Raji (cell line): ENCODE measurements around the gene FBN1.

Source experiments
- POLR2A ChIP-seq: IDR thresholded peaks from 2 replicates; pipeline ENCODE4 v1.6.1; 2011; ENCODE audit warnings: low read depth, low read length, control low read depth; ENCODE audit not compliant: insufficient read depth

Gene FBN1

GRCh38 chr15:48447058-48447457 lies 198.5 kb downstream of the FBN1 start:
- TF ChIP-seq POLR2A = no peak

GRCh38 chr15:48442011-48442410 lies 203.5 kb downstream of the FBN1 start:
- no peak for TF ChIP-seq POLR2A

- no peak for TF ChIP-seq POLR2A
Observed at GRCh38 chr15:48440084-48440483, 205.4 kb downstream of the FBN1 start.

GRCh38 chr15:48437178-48437577 lies 208.3 kb downstream of the FBN1 start:
- no peak for TF ChIP-seq POLR2A

GRCh38 chr15:48435321-48435720 lies 210.2 kb downstream of the FBN1 start:
- TF ChIP-seq POLR2A = no peak

GRCh38 chr15:48433226-48433886 lies 212.2 kb downstream of the FBN1 start:
- no peak for TF ChIP-seq POLR2A

- TF ChIP-seq POLR2A = no peak
Observed at GRCh38 chr15:48432688-48433087, 212.8 kb downstream of the FBN1 start.

- no peak for TF ChIP-seq POLR2A
Observed at GRCh38 chr15:48427960-48428547, 217.5 kb downstream of the FBN1 start.

GRCh38 chr15:48427479-48427878 lies 218.0 kb downstream of the FBN1 start:
- no peak for TF ChIP-seq POLR2A

GRCh38 chr15:48426941-48427340 lies 218.6 kb downstream of the FBN1 start:
- TF ChIP-seq POLR2A = no peak

GRCh38 chr15:48426044-48426443 lies 219.5 kb downstream of the FBN1 start:
- TF ChIP-seq POLR2A = no peak

GRCh38 chr15:48425051-48425450 lies 220.5 kb downstream of the FBN1 start:
- no peak for TF ChIP-seq POLR2A

- TF ChIP-seq POLR2A = no peak
Observed at GRCh38 chr15:48423896-48424475, 221.5 kb downstream of the FBN1 start.

GRCh38 chr15:48423342-48423741 lies 222.2 kb downstream of the FBN1 start:
- TF ChIP-seq POLR2A = no peak

- no peak for TF ChIP-seq POLR2A
Observed at GRCh38 chr15:48422401-48422800, 223.1 kb downstream of the FBN1 start.

GRCh38 chr15:48421362-48421761 lies 224.1 kb downstream of the FBN1 start:
- no peak for TF ChIP-seq POLR2A

GRCh38 chr15:48419896-48420295 lies 225.6 kb downstream of the FBN1 start:
- TF ChIP-seq POLR2A = no peak

GRCh38 chr15:48418343-48418742 lies 227.2 kb downstream of the FBN1 start:
- no peak for TF ChIP-seq POLR2A
